NCI-H1694 treated with DMSO at 0.1 percent for 48 hours (cell line): ENCODE data around the gene SMURF1.
"Not testable (repeated sequence)": the region's sequence is repeated elsewhere in the genome, so short reads cannot be mapped to it uniquely, and the experiment has no call there.

Experiments used
- DNase-seq: peaks from one replicate; lab custom pipeline; 2025; lab: John Stamatoyannopoulos, UW

SMURF1 gene

DNA sequence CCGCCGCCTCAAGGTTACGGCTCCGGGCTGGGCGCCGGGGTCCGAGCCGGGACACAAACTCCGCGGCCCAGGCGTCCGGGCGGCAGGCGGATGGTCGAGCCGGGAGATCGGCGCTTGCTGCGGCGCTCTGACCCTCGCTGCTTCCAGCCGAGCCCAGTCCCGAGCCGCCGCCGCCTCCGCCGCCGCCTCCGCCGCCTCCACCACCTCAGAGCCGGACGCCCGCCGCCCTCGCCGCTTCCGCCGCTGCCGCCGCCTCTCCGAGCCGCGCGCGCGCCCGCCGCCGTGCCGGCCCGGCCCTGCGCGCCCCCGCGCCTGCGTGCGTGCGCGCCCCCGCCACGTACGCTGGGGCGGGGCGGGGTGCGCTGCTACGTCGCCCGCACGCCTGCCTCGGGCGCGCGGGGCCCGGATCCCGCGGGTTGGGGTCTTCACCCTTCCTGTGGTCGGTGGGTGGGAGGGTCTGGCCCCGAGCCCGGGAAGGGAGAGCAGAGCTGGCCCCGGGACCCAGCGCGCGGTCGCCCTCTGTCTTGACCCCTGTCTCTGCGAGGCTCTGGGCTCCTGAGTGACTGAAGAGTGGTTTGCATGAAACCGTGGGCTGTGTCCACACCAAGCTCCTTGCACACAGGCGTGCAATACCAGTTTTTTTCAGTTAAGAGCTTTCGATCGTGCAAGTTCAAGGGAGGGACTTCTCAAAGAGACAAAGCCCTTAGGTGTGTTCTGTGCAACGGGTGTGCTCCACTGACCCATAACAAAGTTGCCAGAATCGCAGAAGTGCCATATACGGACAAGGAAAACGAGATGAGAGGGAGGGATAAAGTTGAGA, at the start of gene SMURF1:
Gene SMURF1 (minus strand): TSS at position 256 of the 820 bp plus-strand sequence. CDS start 328 bp downstream, outside the sequence.
- peak; percentile 38 for DNase-seq

DNA sequence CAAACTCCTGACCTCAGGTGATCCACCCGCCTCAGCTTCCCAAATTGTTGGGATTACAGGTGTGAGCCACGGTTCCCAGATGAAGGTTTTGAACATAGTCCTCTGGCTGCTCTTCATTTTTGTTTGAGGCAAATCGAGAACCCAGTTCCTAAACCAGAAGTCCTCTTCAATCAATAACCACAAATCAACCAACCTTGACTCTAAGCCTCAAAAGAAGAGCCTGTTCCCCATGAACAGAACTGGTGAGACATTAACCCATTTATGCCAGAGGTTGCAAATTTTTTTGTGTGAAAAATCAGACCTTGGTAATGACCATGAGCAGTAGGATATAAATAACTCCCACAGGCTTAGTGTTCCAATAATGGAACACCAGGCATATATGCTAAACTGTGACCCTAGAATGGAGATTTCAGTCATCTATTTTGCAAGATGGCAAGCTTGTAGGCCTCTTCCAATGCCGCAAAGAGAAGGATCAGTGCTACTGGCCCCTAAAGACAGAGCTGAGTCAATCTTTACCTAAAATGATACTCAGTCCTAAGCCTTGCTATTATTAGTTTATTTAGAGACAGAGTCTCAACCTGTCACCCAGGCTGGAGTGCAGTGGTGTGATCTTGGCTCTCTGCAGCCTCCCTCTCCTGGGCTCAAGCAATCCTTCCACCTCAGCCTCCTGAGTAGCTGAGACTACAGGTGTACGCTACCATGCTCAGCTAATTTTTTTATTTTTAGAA, 48.1 kb upstream of the SMURF1 start:
- no peak for DNase-seq

GRCh38 chr7:99190359-99191009, 46.6 kb upstream of the SMURF1 start:
- no peak for DNase-seq

GRCh38 chr7:99189222-99189621, 45.3 kb upstream of the SMURF1 start:
- no peak for DNase-seq

- no peak for DNase-seq
These were observed 44.3 kb upstream of the SMURF1 start for GRCh38 chr7:99188221-99188620.

GRCh38 chr7:99184532-99185218, 40.8 kb upstream of the SMURF1 start:
- no peak for DNase-seq

- no peak for DNase-seq
These were observed 36.3 kb upstream of the SMURF1 start for GRCh38 chr7:99180067-99180650.

GRCh38 chr7:99177165-99177564, 33.3 kb upstream of the SMURF1 start:
- no peak for DNase-seq

GRCh38 chr7:99173787-99174186, 29.9 kb upstream of the SMURF1 start:
- no peak for DNase-seq

DNA sequence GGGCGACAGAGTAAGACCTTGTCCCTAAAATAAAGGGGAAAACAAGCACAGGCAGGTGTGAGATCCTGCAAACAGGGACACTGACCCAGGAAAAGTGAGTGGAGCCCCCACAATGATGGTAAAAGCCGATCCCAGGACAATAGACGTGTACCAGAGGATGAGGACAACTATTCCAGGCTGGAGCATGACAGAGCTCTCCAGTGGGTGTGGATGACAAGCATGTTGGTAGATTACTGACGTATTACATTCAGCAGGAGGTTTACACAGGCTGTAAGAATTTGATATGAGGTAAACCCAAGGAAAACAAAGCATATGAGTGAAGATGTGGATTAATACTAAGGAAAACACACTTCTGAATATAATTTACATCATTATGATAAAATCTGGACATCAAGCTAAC, 27.8 kb upstream of the SMURF1 start:
- no peak for DNase-seq

DNA sequence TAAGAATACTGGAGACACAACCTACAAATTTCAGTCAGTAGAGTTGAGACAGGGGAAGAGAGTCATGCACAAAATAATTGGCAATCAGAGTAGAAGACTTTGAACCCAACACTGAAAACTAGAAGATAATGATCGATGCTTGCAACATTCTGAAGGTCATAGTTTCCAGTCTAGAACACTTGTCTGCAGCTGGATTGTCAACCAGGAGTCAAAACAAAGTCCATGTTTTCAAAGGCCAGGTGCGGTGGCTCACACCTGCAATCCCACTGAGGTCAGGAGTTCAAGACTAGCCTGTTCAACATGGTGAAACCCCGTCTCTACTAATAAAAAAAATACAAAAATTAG, 26.8 kb upstream of the SMURF1 start:
- DNase-seq: no peak

GRCh38 chr7:99170065-99170729, 26.3 kb upstream of the SMURF1 start:
- DNase-seq: no peak

- DNase-seq: no peak
These were observed 23.2 kb upstream of the SMURF1 start for GRCh38 chr7:99167072-99167471.

GRCh38 chr7:99165816-99166215, 21.9 kb upstream of the SMURF1 start:
- DNase-seq: no peak

GRCh38 chr7:99163669-99164068, 19.8 kb upstream of the SMURF1 start:
- not testable (repeated sequence) for DNase-seq

DNA sequence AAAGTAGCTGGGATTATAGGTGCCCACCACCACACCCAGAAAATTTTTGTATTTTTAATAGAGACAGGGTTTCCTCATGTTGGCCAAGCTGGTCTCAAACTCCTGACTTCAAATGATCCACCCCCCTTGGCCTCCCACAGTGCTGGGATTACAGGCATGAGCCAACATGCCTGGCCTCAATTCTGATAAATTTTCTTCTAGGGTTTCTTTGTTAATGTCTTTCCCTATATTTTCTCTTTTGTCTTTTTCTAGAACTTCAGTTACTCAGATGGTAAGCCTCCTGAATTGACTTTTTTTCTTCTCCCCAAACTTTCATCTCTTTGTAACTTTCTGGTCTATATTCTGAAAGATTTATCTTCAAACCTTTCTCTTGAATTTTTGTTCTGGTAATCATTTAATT, 12.7 kb upstream of the SMURF1 start:
- no peak for DNase-seq

DNA sequence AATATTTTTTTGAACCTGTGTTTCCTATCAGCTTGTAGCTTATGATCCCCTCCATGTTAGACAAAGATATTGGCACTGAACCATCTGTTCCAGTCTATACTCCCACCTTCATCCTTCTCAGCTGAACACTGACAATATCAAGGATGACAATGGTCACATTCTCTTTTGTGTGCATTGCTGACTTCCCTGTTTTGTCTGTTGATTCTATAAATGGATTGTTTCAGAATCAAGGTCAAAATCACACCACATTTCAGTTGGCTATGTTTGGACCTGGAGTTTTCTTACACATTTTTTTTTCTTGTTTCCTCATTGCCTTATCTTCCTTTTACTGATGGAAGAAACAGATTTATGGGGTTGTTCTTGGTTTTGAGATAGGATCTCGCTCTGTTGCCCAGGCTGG, 11.3 kb upstream of the SMURF1 start:
- DNase-seq: no peak

DNA sequence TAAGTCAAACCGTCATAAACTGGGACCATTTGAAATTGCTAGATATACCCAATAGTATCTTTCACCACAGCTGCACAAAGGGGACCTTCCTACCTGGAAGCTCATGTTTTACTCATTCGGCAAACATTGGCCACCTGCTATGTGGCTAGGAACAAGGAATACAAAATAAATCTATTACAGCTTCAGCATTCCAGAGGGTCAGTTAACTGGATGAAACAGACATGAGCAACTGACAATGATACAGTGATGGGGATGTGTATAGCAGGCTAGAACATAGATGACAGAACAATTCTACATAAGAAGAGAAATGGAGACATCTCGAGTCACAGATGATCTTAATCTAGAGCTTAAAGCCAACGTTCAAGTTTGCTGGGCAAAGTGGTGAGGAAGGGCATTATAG, 3.1 kb upstream of the SMURF1 start:
- DNase-seq: no peak

- no peak for DNase-seq
These were observed 421 bp downstream of the SMURF1 start for GRCh38 chr7:99143521-99143852.

- DNase-seq: peak; percentile 12
These were observed 984 bp downstream of the SMURF1 start for GRCh38 chr7:99142727-99143520.
